Smooth muscle cell (in vitro differentiated cells): ENCODE data around the gene RAB7A. TPM values are rescaled to one million over a fixed set of nuclear protein-coding genes. Genes with fewer than 3 reads are reported as not detected.
"Not testable (repeated sequence)": the region's sequence is repeated elsewhere in the genome, so short reads cannot be mapped to it uniquely, and the experiment has no call there.

Experiments
- DNase-seq: peaks from one replicate; lab custom pipeline; 2025; ENCODE audit not compliant: unreplicated experiment; lab: John Stamatoyannopoulos, UW
- H2AFZ ChIP-seq: fragments of 200-600 bp; sonication (generic); 2 replicates; pipeline ENCODE4 v1.6.0; 2016; ENCODE audit warnings: antibody characterized with exemption, low read depth, mild to moderate bottlenecking
- H3F3A ChIP-seq: fragments of 200-600 bp; sonication (generic); 2 replicates; pipeline ENCODE4 v1.6.0; 2017; ENCODE audit warnings: antibody characterized with exemption, low read depth
- H3K27ac ChIP-seq: fragments of 200-600 bp; sonication (generic); 2 replicates; pipeline ENCODE4 v1.5.1; 2016; ENCODE audit warnings: low read depth, mild to moderate bottlenecking
- H3K27me3 ChIP-seq: fragments of 200-600 bp; sonication (generic); 2 replicates; pipeline ENCODE4 v1.6.1; 2016; ENCODE audit warnings: low read depth, mild to moderate bottlenecking
- H3K36me3 ChIP-seq: fragments of 200-600 bp; sonication (generic); 2 replicates; pipeline ENCODE4 v1.5.1; 2016; ENCODE audit warnings: low read depth
- H3K4me1 ChIP-seq: fragments of 200-600 bp; sonication (generic); 2 replicates; pipeline ENCODE4 v1.5.1; 2016; ENCODE audit warnings: low read depth
- H3K4me2 ChIP-seq: fragments of 200-600 bp; sonication (generic); 2 replicates; pipeline ENCODE4 v1.6.0; 2016; ENCODE audit warnings: mild to moderate bottlenecking
- H3K4me3 ChIP-seq: fragments of 200-600 bp; sonication (generic); 2 replicates; pipeline ENCODE4 v1.5.1; 2016; ENCODE audit warnings: mild to moderate bottlenecking
- H3K79me2 ChIP-seq: fragments of 200-600 bp; sonication (generic); 2 replicates; pipeline ENCODE4 v1.6.0; 2016; ENCODE audit warnings: low read depth, mild to moderate bottlenecking
- H3K9ac ChIP-seq: fragments of 200-600 bp; sonication (generic); 2 replicates; pipeline ENCODE4 v1.6.0; 2016; ENCODE audit warnings: low read depth
- H3K9me3 ChIP-seq: fragments of 200-600 bp; sonication (generic); replicated peaks from 2 replicates; pipeline ENCODE4 v1.5.1; 2016; ENCODE audit warnings: low read depth
- H4K20me1 ChIP-seq: fragments of 200-600 bp; sonication (generic); 2 replicates; pipeline ENCODE4 v1.6.0; 2016; ENCODE audit warnings: low read depth
- WGBS: methylation state at CpG from one replicate; pipeline ENCODE4 v1.1.7; 2016; ENCODE audit warnings: low lambda C conversion rate; 5-methylcytosine and 5-hydroxymethylcytosine counted together
- polyA plus RNA-seq: library from polyadenylated mRNA; unstranded; fragments of >200 nt; fragmentation: Nextera tagmentation; extraction: Ambion mirVana; gene quantifications from 2 replicates; pipeline ENCODE4 v1.2.1, GENCODE V29; 2016
- total RNA-seq: library from RNA; depleted of rRNA; stranded (reverse); fragments of >200 nt; gene quantifications from 2 replicates; pipeline ENCODE4 v1.2.3, GENCODE V29; 2014
- TF ChIP-seq, protein P1 (sequence below): fragments of 200-600 bp; sonication (generic); IDR thresholded peaks from 2 replicates; pipeline ENCODE4 v1.5.1; 2017; ENCODE audit warnings: borderline replicate concordance, mild to moderate bottlenecking, antibody characterized with exemption; ENCODE audit not compliant: insufficient read depth, poor library complexity, severe bottlenecking

RAB7A gene
- total and polyA plus RNA-seq, 2 experiments from 2014 or later = 103 to 169 TPM

DNA sequence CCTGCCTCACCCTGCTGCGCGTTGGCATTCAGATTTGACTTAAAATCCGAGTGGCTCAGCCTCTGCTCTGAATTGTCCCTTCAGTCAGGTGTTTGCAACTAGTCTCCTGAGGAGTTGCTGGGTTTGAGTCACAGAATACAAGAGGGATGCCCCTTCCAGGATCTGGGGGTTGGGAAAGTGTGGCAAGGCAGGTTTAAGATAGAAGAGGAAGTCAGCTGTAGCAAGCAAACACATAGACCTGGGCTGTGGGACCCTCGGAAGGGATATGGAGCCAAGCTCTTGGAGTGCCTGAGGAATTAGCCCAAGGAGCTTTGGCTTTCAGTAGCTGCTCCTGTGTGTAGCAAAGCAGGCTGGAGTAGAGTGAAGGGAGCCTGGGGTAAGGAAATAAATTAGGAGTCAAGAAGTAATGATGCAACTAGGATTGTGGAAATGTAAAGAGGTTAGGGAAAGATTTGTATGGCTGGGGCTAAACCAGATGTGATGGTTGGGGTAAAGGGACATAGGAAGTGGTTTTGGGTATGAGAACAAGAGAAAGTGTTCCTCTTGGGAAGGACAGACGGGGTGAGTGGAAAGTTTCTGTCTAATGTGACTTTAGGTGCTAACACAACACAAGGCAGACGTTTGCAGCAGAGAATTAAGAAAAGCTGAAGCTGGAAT is 41.2 kb downstream of the RAB7A start:
- H3K9ac ChIP-seq = no peak overlapping the region
- peaks cover 96% of the 10 kb centered on the region for H3K79me2 ChIP-seq
- H3K4me1 ChIP-seq = peaks cover 23% of the 10 kb centered on the region
- WGBS = 73% methylated on average over 6 of the region's 6 CpGs
- H2AFZ ChIP-seq = no peak overlapping the region
- H3K36me3 ChIP-seq = no peaks in the 10 kb centered on the region
- no peaks in the 10 kb centered on the region for H3F3A ChIP-seq
- TF ChIP-seq, protein P1, sequence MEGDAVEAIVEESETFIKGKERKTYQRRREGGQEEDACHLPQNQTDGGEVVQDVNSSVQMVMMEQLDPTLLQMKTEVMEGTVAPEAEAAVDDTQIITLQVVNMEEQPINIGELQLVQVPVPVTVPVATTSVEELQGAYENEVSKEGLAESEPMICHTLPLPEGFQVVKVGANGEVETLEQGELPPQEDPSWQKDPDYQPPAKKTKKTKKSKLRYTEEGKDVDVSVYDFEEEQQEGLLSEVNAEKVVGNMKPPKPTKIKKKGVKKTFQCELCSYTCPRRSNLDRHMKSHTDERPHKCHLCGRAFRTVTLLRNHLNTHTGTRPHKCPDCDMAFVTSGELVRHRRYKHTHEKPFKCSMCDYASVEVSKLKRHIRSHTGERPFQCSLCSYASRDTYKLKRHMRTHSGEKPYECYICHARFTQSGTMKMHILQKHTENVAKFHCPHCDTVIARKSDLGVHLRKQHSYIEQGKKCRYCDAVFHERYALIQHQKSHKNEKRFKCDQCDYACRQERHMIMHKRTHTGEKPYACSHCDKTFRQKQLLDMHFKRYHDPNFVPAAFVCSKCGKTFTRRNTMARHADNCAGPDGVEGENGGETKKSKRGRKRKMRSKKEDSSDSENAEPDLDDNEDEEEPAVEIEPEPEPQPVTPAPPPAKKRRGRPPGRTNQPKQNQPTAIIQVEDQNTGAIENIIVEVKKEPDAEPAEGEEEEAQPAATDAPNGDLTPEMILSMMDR = no peak
- no peak overlapping the region for H3K4me3 ChIP-seq
- H4K20me1 ChIP-seq = peaks cover 98% of the 10 kb centered on the region
- no peak for DNase-seq
- no peaks in the 10 kb centered on the region for H3K9me3 ChIP-seq
- no peak overlapping the region for H3K4me2 ChIP-seq
- H3K27ac ChIP-seq = no peak overlapping the region
- H3K27me3 ChIP-seq = no peaks in the 10 kb centered on the region

DNA sequence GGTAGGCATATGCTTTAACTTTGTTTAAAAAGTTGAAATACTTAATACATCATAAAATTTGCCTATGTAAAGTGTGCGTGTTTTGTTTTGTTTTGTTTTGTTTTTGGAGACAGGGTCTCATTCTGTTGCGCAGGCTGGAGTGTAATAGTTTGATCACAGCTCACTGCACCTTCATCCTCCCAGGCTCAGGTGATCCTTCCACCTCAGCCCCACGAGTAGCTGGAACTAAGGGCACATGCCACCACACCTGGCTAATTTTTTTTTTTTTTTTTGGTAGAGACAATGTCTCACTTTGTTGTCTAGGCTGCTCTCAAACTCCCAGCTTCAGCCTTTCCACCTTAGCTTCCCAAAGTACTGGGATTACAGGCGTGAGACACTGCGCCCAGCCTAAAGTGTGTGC is 42.5 kb downstream of the RAB7A start:
- TF ChIP-seq, protein P1 = no peak
- H2AFZ ChIP-seq = no peak overlapping the region
- H3K4me1 ChIP-seq = peaks cover 23% of the 10 kb centered on the region
- H3F3A ChIP-seq = no peaks in the 10 kb centered on the region
- H3K4me3 ChIP-seq = no peak overlapping the region
- no peak overlapping the region for H3K4me2 ChIP-seq
- H4K20me1 ChIP-seq = peaks cover 92% of the 10 kb centered on the region
- no peak overlapping the region for H3K27ac ChIP-seq
- WGBS = 93% methylated on average over 5 of the region's 5 CpGs
- H3K27me3 ChIP-seq = no peaks in the 10 kb centered on the region
- no peak overlapping the region for H3K9ac ChIP-seq
- no peaks in the 10 kb centered on the region for H3K36me3 ChIP-seq
- no peak for DNase-seq
- H3K79me2 ChIP-seq = peaks cover 90% of the 10 kb centered on the region
- no peaks in the 10 kb centered on the region for H3K9me3 ChIP-seq

DNA sequence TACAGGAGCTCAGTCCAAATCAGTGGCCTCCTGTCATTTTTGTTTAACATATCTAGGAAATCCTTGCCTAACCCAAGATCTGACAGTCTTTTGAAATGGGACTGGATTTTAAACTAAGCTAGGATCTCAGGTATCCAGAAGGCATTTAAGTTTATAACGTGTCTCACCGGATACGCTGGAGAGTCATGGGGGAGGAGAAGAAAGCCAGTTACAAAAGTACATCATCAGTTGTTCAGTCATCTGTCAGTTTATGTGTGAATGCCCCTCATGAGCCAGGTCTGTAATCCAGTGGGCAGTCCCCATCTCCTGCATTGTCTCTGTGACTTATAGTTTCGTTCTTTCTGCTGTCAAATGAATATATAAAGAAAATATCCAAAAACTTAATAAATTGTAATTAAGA is 44.4 kb downstream of the RAB7A start:
- Histone ChIP-seq H3K79me2 (peaks cover 90% of the 10 kb centered on the region), H4K20me1 (peaks cover 87% of the 10 kb centered on the region)
- 90% methylated on average over 4 of the region's 4 CpGs for WGBS

DNA sequence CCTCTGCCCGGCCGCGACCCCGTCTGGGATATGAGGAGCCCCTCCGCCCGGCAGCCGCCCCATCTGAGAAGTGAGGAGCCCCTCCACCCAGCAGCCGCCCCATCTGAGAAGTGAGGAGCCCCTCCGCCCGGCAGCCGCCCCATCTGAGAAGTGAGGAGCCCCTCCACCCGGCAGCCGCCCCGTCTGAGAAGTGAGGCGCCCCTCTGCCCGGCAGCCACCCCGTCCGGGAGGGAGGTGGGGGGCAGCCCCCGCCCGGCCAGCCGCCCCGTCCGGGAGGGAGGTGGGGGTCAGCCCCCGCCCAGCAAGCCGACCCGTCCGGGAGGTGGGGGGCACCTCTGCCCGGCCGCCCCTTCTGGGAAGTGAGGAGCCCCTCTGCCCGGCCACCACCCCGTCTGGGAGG is 47.2 kb downstream of the RAB7A start:
- H3F3A ChIP-seq, H2AFZ ChIP-seq, H3K4me2 ChIP-seq, H3K9ac ChIP-seq, H3K27ac ChIP-seq, H3K9me3 ChIP-seq, H3K36me3 ChIP-seq, H3K4me3 ChIP-seq, H3K27me3 ChIP-seq, DNase-seq: not testable (repeated sequence)
- Histone ChIP-seq H4K20me1 (peaks cover 87% of the 10 kb centered on the region), H3K79me2 (peaks cover 90% of the 10 kb centered on the region), H3K4me1 (peaks cover 23% of the 10 kb centered on the region)
- WGBS = 100% methylated on average over 3 of the region's 31 CpGs

More for the DNA sequence above, 44.4 kb downstream of the RAB7A start:
- no peak overlapping the region for H2AFZ ChIP-seq
- TF ChIP-seq, protein P1 = no peak
- peaks cover 23% of the 10 kb centered on the region for H3K4me1 ChIP-seq
- H3K4me3 ChIP-seq = no peak overlapping the region
- no peak overlapping the region for H3K4me2 ChIP-seq
- no peak for DNase-seq
- no peak overlapping the region for H3K9ac ChIP-seq
- H3K36me3 ChIP-seq = no peaks in the 10 kb centered on the region
- no peaks in the 10 kb centered on the region for H3K27me3 ChIP-seq
- no peaks in the 10 kb centered on the region for H3K9me3 ChIP-seq
- H3K27ac ChIP-seq = no peak overlapping the region
- H3F3A ChIP-seq = no peaks in the 10 kb centered on the region

DNA sequence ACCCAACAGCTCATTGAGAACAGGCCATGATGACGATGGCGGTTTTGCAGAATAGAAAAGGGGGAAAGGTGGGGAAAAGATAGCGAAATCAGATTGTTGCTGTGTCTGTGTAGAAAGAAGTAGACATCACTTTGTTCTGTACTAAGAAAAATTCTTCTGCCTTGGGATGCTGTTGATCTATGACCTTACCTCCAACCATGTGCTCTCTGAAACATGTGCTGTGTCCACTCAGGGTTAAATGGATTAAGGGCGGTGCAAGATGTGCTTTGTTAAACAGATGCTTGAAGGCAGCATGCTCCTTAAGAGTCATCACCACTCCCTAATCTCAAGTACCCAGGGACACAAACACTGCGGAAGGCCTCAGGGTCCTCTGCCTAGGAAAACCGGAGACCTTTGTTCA is 47.6 kb downstream of the RAB7A start:
- not testable (repeated sequence) for DNase-seq, H3K27me3 ChIP-seq, H3F3A ChIP-seq, H3K9ac ChIP-seq, H3K4me2 ChIP-seq, H3K27ac ChIP-seq, H3K4me3 ChIP-seq, H2AFZ ChIP-seq, H3K36me3 ChIP-seq, H3K9me3 ChIP-seq
- WGBS = 80% methylated on average over 6 of the region's 6 CpGs
- H3K4me1 ChIP-seq = peaks cover 21% of the 10 kb centered on the region
- peaks cover 90% of the 10 kb centered on the region for H3K79me2 ChIP-seq
- peaks cover 87% of the 10 kb centered on the region for H4K20me1 ChIP-seq
